Ascending aorta (tissue), 2 donors: Measurements from ENCODE around the gene PRR19. TPM values are rescaled to one million over a fixed set of nuclear protein-coding genes. Genes with fewer than 3 reads are reported as not detected.

Experiments
- DNase-seq, 2 donors: peaks; one replicate each; pipeline ENCODE4 v3.0.0-alpha.2; 2019; ENCODE audit warnings: low spot score in 2 of 2
- H3K27ac ChIP-seq, 2 donors: fragments of 200-600 bp; sonication (generic); one replicate each; pipeline ENCODE4 v1.5.1; 2016 to 2017; ENCODE audit warnings: mild to moderate bottlenecking in 1 of 2
- H3K27me3 ChIP-seq: fragments of 200-600 bp; sonication (generic); one replicate; pipeline ENCODE4 v1.5.1; 2017
- H3K36me3 ChIP-seq, 2 donors: fragments of 200-600 bp; sonication (generic); one replicate each; pipeline ENCODE4 v1.5.1; 2016
- H3K4me1 ChIP-seq, 2 donors: fragments of 200-600 bp; sonication (generic); one replicate each; pipeline ENCODE4 v1.5.1; 2016 to 2017; ENCODE audit warnings: mild to moderate bottlenecking in 1 of 2
- H3K4me3 ChIP-seq, 2 donors: fragments of 200-600 bp; sonication (generic); one replicate each; pipeline ENCODE4 v1.5.1; 2016 to 2017; ENCODE audit warnings: mild to moderate bottlenecking in 1 of 2
- H3K9me3 ChIP-seq, 2 donors: fragments of 200-600 bp; sonication (generic); one replicate each; pipeline ENCODE4 v1.5.1; 2016
- intact Hi-C: fragments of 100-400 bp; cut with DNase I; formaldehyde crosslinking; loops from one replicate; pipeline ENCODE4 v1.15.1; 2023
- total RNA-seq: library from RNA; depleted of rRNA; stranded (reverse); fragments of >200 nt; gene quantifications from one replicate; pipeline ENCODE4 v1.1.0, GENCODE V29; 2016
- TF ChIP-seq, protein P1 (sequence below), 3 experiments: fragments of 200-600 bp in 2 of 3; fragments of 450-650 bp in 1 of 3; sonication (generic) in 2 of 3; IDR thresholded peaks; one replicate each; pipeline ENCODE4 v1.5.1; 2016 to 2019; ENCODE audit warnings: antibody characterized with exemption in 3 of 3, mild to moderate bottlenecking in 1 of 3, moderate library complexity in 1 of 3

PRR19 gene
- total RNA-seq, 1 donor from 2014 or later = not detected

- TF ChIP-seq, protein P1, sequence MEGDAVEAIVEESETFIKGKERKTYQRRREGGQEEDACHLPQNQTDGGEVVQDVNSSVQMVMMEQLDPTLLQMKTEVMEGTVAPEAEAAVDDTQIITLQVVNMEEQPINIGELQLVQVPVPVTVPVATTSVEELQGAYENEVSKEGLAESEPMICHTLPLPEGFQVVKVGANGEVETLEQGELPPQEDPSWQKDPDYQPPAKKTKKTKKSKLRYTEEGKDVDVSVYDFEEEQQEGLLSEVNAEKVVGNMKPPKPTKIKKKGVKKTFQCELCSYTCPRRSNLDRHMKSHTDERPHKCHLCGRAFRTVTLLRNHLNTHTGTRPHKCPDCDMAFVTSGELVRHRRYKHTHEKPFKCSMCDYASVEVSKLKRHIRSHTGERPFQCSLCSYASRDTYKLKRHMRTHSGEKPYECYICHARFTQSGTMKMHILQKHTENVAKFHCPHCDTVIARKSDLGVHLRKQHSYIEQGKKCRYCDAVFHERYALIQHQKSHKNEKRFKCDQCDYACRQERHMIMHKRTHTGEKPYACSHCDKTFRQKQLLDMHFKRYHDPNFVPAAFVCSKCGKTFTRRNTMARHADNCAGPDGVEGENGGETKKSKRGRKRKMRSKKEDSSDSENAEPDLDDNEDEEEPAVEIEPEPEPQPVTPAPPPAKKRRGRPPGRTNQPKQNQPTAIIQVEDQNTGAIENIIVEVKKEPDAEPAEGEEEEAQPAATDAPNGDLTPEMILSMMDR (IDR thresholded peaks at IDR 0.05) = no peak
- Histone ChIP-seq H3K4me1 (peaks cover 10 to 25% of the 10 kb centered on the region in 2 donors), H3K27me3 (no peaks in the 10 kb centered on the region), H3K4me3 (peak overlapping the region; percentile 62 to 74), H3K36me3 (peaks cover 33 to 35% of the 10 kb centered on the region in 2 donors), H3K9me3 (no peaks in the 10 kb centered on the region), H3K27ac (peak overlapping the region; percentile 95 to 97)
- intact Hi-C loops = loop anchor here (1.0 kb wide), 1 partner anchor 9 kb away; no protein-coding TSS in a partner anchor
- DNase-seq = peak; percentile 75 to 89
Measured at GRCh38 chr19:42270346-42271044, 31.4 kb upstream of the PRR19 start.

DNA sequence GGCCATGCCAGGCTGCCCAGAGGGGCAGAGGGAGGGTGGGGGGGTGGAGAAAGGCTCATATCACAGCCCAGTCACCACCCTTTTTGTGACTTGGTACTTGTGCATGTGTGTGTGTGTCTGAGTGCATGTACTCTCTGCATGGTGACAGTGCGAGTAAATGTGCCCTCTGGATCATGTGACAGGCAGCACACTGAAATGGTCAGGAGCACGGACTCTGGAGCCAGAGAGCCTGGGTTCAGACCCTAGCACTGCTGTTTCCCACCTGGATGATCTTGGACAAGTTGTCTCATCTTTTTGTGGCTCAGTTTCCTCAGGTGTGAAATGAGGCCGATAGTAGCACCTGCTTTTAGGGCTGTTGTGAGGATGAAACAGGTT lies 30.9 kb upstream of the PRR19 start:
- intact Hi-C loops = no loop called here
- Histone ChIP-seq H3K36me3 (peaks cover 35 to 36% of the 10 kb centered on the region in 2 donors), H3K4me3 (peak overlapping the region; percentile 62 to 74), H3K27me3 (no peaks in the 10 kb centered on the region), H3K4me1 (peaks cover 10 to 31% of the 10 kb centered on the region in 2 donors), H3K27ac (peak overlapping the region; percentile 95 to 97), H3K9me3 (no peaks in the 10 kb centered on the region)
- DNase-seq = no peak
- TF ChIP-seq, protein P1 (IDR thresholded peaks at IDR 0.05) = no peak

GRCh38 chr19:42271861-42272534 lies 29.9 kb upstream of the PRR19 start:
- peaks cover 11 to 40% of the 10 kb centered on the region in 2 donors for H3K4me1 ChIP-seq
- H3K27ac ChIP-seq = peak overlapping the region; percentile 95 to 97
- H3K4me3 ChIP-seq = no peak overlapping the region
- H3K9me3 ChIP-seq = no peaks in the 10 kb centered on the region
- DNase-seq = peak in 1 of 2 donors; percentile 60
- H3K36me3 ChIP-seq = peaks cover 35 to 36% of the 10 kb centered on the region in 2 donors
- H3K27me3 ChIP-seq = no peaks in the 10 kb centered on the region
- intact Hi-C loops = no loop called here
- TF ChIP-seq, protein P1 (IDR thresholded peaks at IDR 0.05) = no peak

DNA sequence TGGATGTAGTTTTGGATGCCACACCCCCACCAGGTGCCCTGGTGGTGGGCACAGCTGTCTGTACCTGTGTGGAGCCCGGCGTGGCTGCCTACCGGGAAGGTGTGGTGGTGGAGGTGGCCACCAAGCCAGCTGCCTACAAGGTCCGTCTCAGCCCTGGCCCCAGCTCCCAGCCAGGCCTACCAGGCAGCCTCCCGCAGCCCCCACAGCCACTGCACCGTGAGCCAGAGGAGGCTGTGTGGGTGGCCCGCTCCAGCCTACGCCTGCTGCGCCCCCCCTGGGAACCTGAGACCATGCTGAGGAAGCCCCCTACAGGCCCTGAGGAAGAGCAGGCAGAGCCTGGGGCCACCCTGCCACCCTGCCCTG lies 29.4 kb upstream of the PRR19 start:
- Histone ChIP-seq H3K36me3 (peaks cover 35 to 36% of the 10 kb centered on the region in 2 donors), H3K4me1 (peaks cover 16 to 45% of the 10 kb centered on the region in 2 donors), H3K27ac (peak overlapping the region in 1 of 2 donors; percentile 97), H3K4me3 (no peak overlapping the region), H3K27me3 (no peaks in the 10 kb centered on the region), H3K9me3 (no peaks in the 10 kb centered on the region)
- TF ChIP-seq, protein P1 (IDR thresholded peaks at IDR 0.05) = no peak
- intact Hi-C loops = no loop called here
- DNase-seq = no peak

DNA sequence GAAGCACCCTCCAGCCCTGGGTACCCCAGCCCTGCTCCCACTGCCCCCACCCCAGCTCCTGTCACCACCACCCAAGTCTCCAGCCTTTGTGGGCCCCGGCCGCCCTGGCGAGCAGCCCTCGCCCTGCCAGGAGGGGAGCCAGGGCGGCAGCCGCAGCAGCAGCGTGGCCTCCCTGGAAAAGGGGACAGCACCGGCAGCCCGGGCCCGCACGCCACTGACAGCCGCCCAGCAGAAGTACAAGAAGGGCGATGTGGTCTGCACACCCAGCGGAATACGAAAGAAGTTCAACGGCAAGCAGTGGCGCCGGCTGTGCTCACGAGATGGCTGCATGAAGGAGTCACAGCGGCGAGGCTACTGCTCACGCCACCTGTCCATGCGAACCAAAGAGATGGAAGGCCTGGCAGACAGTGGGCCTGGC lies 28.9 kb upstream of the PRR19 start:
- TF ChIP-seq, protein P1 (IDR thresholded peaks at IDR 0.05) = no peak
- intact Hi-C loops = no loop called here
- H3K4me3 ChIP-seq = no peak overlapping the region
- peaks cover 35 to 36% of the 10 kb centered on the region in 2 donors for H3K36me3 ChIP-seq
- H3K9me3 ChIP-seq = no peaks in the 10 kb centered on the region
- peaks cover 21 to 45% of the 10 kb centered on the region in 2 donors for H3K4me1 ChIP-seq
- H3K27me3 ChIP-seq = no peaks in the 10 kb centered on the region
- peak overlapping the region in 1 of 2 donors; percentile 97 for H3K27ac ChIP-seq
- no peak for DNase-seq
